K562 (cell line): ENCODE data around the gene CNPY4. TPM values are rescaled to one million over a fixed set of nuclear protein-coding genes. Genes with fewer than 3 reads are reported as not detected.

Experiments
- FOXK2 ChIP-seq, 2 experiments: fragments of 450-650 bp; IDR thresholded peaks in 1 of 2; conservative IDR thresholded peaks in 1 of 2; 2 replicates each; pipeline ENCODE4 v1.6.1; 2016; ENCODE audit warnings: low read depth in 2 of 2, mild to moderate bottlenecking in 1 of 2
- HDAC6 ChIP-seq: IDR thresholded peaks from 2 replicates; pipeline ENCODE4 v1.6.1; 2012; ENCODE audit warnings: low read depth, mild to moderate bottlenecking, control low read depth, inconsistent platforms, low read length, moderate library complexity
- JUND ChIP-seq, 2 experiments: IDR thresholded peaks; 2 replicates in 1 of 2; 3 replicates in 1 of 2; pipeline ENCODE4 v1.6.1; 2011; ENCODE audit warnings: borderline replicate concordance in 2 of 2, low read depth in 2 of 2, low read length in 2 of 2, improper control_type of control experiment in 1 of 2, missing biosample characterization in 1 of 2, missing genetic modification characterization in 1 of 2, missing genetic modification reagents in 1 of 2
- MYC ChIP-seq, 2 experiments: fragments of 250-450 bp in 1 of 2; sonication (Bioruptor Pico) in 1 of 2; IDR thresholded peaks; 2 replicates each; pipeline versions ENCODE4 v1.5.1 to v1.6.1; 2012 to 2021; ENCODE audit warnings: low read depth in 2 of 2, borderline replicate concordance in 1 of 2, improper control_type of control experiment in 1 of 2, low read length in 1 of 2, mild to moderate bottlenecking in 1 of 2, moderate library complexity in 1 of 2
- NONO ChIP-seq, 2 experiments: fragments of 200-400 bp in 1 of 2; fragments of 450-650 bp in 1 of 2; formaldehyde crosslinking in 1 of 2; IDR thresholded peaks; 2 replicates each; pipeline ENCODE4 v1.6.1; 2017; ENCODE audit warnings: low read depth in 2 of 2, mild to moderate bottlenecking in 2 of 2, moderate library complexity in 2 of 2, low read length in 1 of 2
- PCBP1 ChIP-seq: fragments of 200-400 bp; formaldehyde crosslinking; IDR thresholded peaks from 2 replicates; pipeline ENCODE4 v1.6.1; 2018; ENCODE audit warnings: mild to moderate bottlenecking, low read depth, low read length; ENCODE audit not compliant: poor library complexity, severe bottlenecking
- RBBP5 ChIP-seq: fragments of 200-600 bp; sonication (generic); IDR thresholded peaks from 2 replicates; pipeline ENCODE4 v1.6.1; 2012; ENCODE audit warnings: borderline replicate concordance, mild to moderate bottlenecking, low read length, control low read depth, inconsistent platforms; ENCODE audit not compliant: insufficient read depth, poor library complexity, severe bottlenecking
- TCF7L2 ChIP-seq: fragments of 150-350 bp; IDR thresholded peaks from 2 replicates; pipeline ENCODE4 v1.6.1; 2016; ENCODE audit warnings: low read depth, mild to moderate bottlenecking, low read length, moderate library complexity
- THRAP3 ChIP-seq: fragments of 450-650 bp; IDR thresholded peaks from 2 replicates; pipeline ENCODE4 v1.6.1; 2016; ENCODE audit warnings: mild to moderate bottlenecking, inconsistent platforms, borderline replicate concordance
- ZNF589 ChIP-seq: fragments of 200-800 bp; sonication (Bioruptor generic); IDR thresholded peaks from 2 replicates; pipeline ENCODE4 v1.6.1; 2016; ENCODE audit warnings: low read depth, missing genetic modification characterization, missing compliant biosample characterization
- polyA plus RNA-seq, 8 experiments: library from polyadenylated mRNA; depleted of rRNA in 4 of 8; stranded (reverse) in 5 of 8; unstranded in 3 of 8; fragments of >200 nt; fragmentation: Nextera tagmentation in 2 of 8; fragmentation: Illumina TruSeq in 1 of 8; extraction: Ambion mirVana in 2 of 8; extraction: Trizol in 1 of 8; gene quantifications; 2 replicates each; pipeline versions ENCODE4 v1.2.1 to v1.2.3, GENCODE V29; 2011 to 2014; ENCODE audit warnings: inconsistent platforms in 1 of 8, missing spikeins in 1 of 8
- total RNA-seq, 7 experiments: library from RNA; depleted of rRNA in 6 of 7; stranded (reverse); fragments of >200 nt in 6 of 7; fragmentation: Illumina TruSeq in 2 of 7; extraction: Trizol in 2 of 7; gene quantifications; 2 replicates each; pipeline versions ENCODE4 v1.2.1 to v1.2.3, GENCODE V29; 2011 to 2021; ENCODE audit warnings: low replicate concordance in 1 of 7
- TF ChIP-seq, protein P1 (sequence below): sonication (generic); formaldehyde crosslinking; IDR thresholded peaks from 2 replicates; pipeline ENCODE4 v1.8.1; 2023; ENCODE audit warnings: mild to moderate bottlenecking, missing genetic modification reagents, moderate library complexity
- TF ChIP-seq, protein P2 (sequence below): fragments of 450-650 bp; IDR thresholded peaks from 2 replicates; pipeline ENCODE4 v1.6.1; 2017; ENCODE audit warnings: antibody characterized with exemption
- TF ChIP-seq, protein P3 (sequence below): IDR thresholded peaks from 2 replicates; pipeline ENCODE4 v1.6.1; 2011; ENCODE audit warnings: borderline replicate concordance, low read depth, mild to moderate bottlenecking, moderate library complexity, low read length; ENCODE audit not compliant: insufficient read depth, poor library complexity, severe bottlenecking
- TF ChIP-seq, protein P4 (sequence below), 2 experiments: IDR thresholded peaks in 1 of 2; conservative IDR thresholded peaks in 1 of 2; 2 replicates each; pipeline ENCODE4 v1.6.1; 2016; ENCODE audit warnings: low read depth in 2 of 2, mild to moderate bottlenecking in 1 of 2, missing compliant biosample characterization in 1 of 2, missing genetic modification characterization in 1 of 2, moderate library complexity in 1 of 2

Gene CNPY4
- total and polyA plus RNA-seq, 9 of the 15 experiments (the other 6 are each of a cell fraction or from before 2014, with no cell fraction given): 1.9 to 11.2 (median 7.0) TPM

DNA sequence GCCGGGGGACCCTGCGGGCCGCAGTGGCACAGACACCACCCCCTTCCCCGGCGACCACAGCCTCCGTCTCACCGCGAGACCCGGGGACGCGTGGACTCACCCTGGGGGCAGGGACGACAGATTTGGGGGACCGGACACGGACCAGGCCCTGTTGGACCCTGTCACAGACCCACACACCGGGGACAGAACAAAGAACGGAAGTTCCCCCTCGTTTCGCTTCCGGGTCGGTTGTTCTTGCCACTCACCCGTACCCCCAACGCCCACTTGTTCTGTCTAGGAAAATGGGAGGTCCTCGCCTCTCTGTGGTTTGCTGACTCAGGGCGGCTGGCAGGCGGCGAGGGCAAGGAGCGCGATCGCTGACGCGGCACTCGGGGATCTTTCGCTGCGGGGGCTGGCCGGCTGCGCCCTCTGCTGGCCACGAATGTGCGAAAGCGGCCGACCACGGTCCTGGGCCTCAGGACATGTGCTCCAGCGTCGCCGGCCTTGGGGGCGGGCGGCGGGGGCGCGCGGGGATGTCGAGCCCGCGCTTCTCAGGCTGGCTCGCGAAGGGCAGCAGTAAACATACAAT is 37.8 kb upstream of the CNPY4 start, which contains the start of gene ZNF3 (continued):
- TF ChIP-seq JUND (IDR thresholded peaks at IDR 0.05; ENCODE audit: borderline replicate concordance, low read depth, low read length): peak; percentile 93
- no peak; the same call in 2 of the 3 replicates for TF ChIP-seq JUND (tag; IDR thresholded peaks at IDR 0.05; ENCODE audit: borderline replicate concordance, low read depth, low read length)
- TF ChIP-seq TCF7L2: no peak
- TF ChIP-seq MYC (IDR thresholded peaks at IDR 0.05; ENCODE audit: low read depth, low read length): peak; percentile 100
- TF ChIP-seq MYC (CRISPR knock-in tag; IDR thresholded peaks at IDR 0.05; ENCODE audit: borderline replicate concordance, low read depth): peak; percentile 80; the same call in 1 of the 2 replicates
- peak; percentile 75 to 78; a peak in 3 of 4 replicates for TF ChIP-seq FOXK2 (conservative IDR thresholded peaks at IDR 0.05 in 1 of 2, IDR thresholded peaks at IDR 0.05 in 1 of 2; ENCODE audit: low read depth in 2 of 2)
- TF ChIP-seq, protein P1, sequence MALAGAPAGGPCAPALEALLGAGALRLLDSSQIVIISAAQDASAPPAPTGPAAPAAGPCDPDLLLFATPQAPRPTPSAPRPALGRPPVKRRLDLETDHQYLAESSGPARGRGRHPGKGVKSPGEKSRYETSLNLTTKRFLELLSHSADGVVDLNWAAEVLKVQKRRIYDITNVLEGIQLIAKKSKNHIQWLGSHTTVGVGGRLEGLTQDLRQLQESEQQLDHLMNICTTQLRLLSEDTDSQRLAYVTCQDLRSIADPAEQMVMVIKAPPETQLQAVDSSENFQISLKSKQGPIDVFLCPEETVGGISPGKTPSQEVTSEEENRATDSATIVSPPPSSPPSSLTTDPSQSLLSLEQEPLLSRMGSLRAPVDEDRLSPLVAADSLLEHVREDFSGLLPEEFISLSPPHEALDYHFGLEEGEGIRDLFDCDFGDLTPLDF (CRISPR knock-in tag): peak; percentile 84
- TF ChIP-seq ZNF589 (CRISPR knock-in tag): peak; percentile 26
- peak; percentile 97 for TF ChIP-seq RBBP5
- TF ChIP-seq NONO (IDR thresholded peaks at IDR 0.05; ENCODE audit: low read depth in 2 of 2, low read length in 1 of 2): peak in 1 of 2 experiments; percentile 80; a peak in 1 of 4 replicates
- TF ChIP-seq, protein P2, sequence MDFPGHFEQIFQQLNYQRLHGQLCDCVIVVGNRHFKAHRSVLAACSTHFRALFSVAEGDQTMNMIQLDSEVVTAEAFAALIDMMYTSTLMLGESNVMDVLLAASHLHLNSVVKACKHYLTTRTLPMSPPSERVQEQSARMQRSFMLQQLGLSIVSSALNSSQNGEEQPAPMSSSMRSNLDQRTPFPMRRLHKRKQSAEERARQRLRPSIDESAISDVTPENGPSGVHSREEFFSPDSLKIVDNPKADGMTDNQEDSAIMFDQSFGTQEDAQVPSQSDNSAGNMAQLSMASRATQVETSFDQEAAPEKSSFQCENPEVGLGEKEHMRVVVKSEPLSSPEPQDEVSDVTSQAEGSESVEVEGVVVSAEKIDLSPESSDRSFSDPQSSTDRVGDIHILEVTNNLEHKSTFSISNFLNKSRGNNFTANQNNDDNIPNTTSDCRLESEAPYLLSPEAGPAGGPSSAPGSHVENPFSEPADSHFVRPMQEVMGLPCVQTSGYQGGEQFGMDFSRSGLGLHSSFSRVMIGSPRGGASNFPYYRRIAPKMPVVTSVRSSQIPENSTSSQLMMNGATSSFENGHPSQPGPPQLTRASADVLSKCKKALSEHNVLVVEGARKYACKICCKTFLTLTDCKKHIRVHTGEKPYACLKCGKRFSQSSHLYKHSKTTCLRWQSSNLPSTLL: no peak
- TF ChIP-seq HDAC6: no peak
- TF ChIP-seq, protein P3, sequence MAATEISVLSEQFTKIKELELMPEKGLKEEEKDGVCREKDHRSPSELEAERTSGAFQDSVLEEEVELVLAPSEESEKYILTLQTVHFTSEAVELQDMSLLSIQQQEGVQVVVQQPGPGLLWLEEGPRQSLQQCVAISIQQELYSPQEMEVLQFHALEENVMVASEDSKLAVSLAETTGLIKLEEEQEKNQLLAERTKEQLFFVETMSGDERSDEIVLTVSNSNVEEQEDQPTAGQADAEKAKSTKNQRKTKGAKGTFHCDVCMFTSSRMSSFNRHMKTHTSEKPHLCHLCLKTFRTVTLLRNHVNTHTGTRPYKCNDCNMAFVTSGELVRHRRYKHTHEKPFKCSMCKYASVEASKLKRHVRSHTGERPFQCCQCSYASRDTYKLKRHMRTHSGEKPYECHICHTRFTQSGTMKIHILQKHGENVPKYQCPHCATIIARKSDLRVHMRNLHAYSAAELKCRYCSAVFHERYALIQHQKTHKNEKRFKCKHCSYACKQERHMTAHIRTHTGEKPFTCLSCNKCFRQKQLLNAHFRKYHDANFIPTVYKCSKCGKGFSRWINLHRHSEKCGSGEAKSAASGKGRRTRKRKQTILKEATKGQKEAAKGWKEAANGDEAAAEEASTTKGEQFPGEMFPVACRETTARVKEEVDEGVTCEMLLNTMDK: peak; percentile 96
- peak; percentile 7 for TF ChIP-seq PCBP1
- peak; percentile 61; the same call in 1 of the 2 replicates for TF ChIP-seq THRAP3
- TF ChIP-seq, protein P4, sequence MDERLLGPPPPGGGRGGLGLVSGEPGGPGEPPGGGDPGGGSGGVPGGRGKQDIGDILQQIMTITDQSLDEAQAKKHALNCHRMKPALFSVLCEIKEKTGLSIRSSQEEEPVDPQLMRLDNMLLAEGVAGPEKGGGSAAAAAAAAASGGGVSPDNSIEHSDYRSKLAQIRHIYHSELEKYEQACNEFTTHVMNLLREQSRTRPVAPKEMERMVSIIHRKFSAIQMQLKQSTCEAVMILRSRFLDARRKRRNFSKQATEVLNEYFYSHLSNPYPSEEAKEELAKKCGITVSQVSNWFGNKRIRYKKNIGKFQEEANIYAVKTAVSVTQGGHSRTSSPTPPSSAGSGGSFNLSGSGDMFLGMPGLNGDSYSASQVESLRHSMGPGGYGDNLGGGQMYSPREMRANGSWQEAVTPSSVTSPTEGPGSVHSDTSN (CRISPR knock-in tag; IDR thresholded peaks at IDR 0.05; ENCODE audit: low read depth): no peak; the same call in 1 of the 2 replicates
- TF ChIP-seq, protein P4 (tag; conservative IDR thresholded peaks at IDR 0.05; ENCODE audit: low read depth): peak; percentile 89
